Keratinocyte (primary cell): ENCODE results near the gene SGIP1.

Experiments
- CTCF ChIP-seq, 3 experiments: IDR thresholded peaks in 1 of 3; conservative IDR thresholded peaks in 1 of 3; optimal IDR thresholded peaks in 1 of 3; 2 replicates in 2 of 3; 3 replicates in 1 of 3; pipeline versions ENCODE3 to v1.5.1; 2011; ENCODE audit warnings: low read length in 3 of 3, mild to moderate bottlenecking in 3 of 3, moderate library complexity in 2 of 3, control low read depth in 1 of 3, inconsistent platforms in 1 of 3; ENCODE audit not compliant: insufficient read depth in 2 of 3; ENCODE audit errors: extremely low read depth in 1 of 3
- EZH2 ChIP-seq: IDR thresholded peaks from one replicate; pipeline ENCODE4 v1.6.1; 2012; ENCODE audit warnings: inconsistent platforms, mild to moderate bottlenecking, low read length, moderate library complexity

- TF ChIP-seq CTCF (optimal IDR thresholded peaks at IDR 0.05 in 1 of 3, IDR thresholded peaks at IDR 0.05 in 1 of 3, conservative IDR thresholded peaks at IDR 0.05 in 1 of 3; ENCODE audit: extremely low read depth in 1 of 3, insufficient read depth in 2 of 3, low read length in 3 of 3) (no peak), EZH2 (no peak)
Observed at GRCh38 chr1:66597500-66597899, 63.5 kb downstream of the SGIP1 start.
